Measurements from ENCODE around the gene EEPD1.

Gene EEPD1

GRCh38 chr7:36138209-36138608 lies 14.8 kb upstream of the EEPD1 start:
- TF ChIP-seq EZH2phosphoT487 (IDR thresholded peaks at IDR 0.05; ENCODE audit: low read depth) (no peak), CTCF (IDR thresholded peaks at IDR 0.05; ENCODE audit: low read depth, low read length) (no peak)
- Histone ChIP-seq H3K36me3 (replicated peaks; ENCODE audit: low read depth, low read length) (no peaks in the 10 kb centered on the region), H3K9me3 (ENCODE audit: insufficient read depth, low read length) (no peaks in the 10 kb centered on the region), H3K4me3 (ENCODE audit: low read length) (no peak overlapping the region), H3K4me2 (ENCODE audit: low read length) (no peak overlapping the region), H3K4me1 (ENCODE audit: low read length) (no peaks in the 10 kb centered on the region), H4K20me1 (ENCODE audit: insufficient read depth, low read length) (no peaks in the 10 kb centered on the region), H3K27me3 (ENCODE audit: low read depth, low read length) (peaks cover 36% of the 10 kb centered on the region), H3K79me2 (ENCODE audit: low read length) (no peaks in the 10 kb centered on the region), H3K27ac (ENCODE audit: low read length) (no peak overlapping the region), H3K9ac (ENCODE audit: low read length) (no peak overlapping the region), H2AFZ (ENCODE audit: low read depth, low read length) (no peak overlapping the region)

- Histone ChIP-seq H3K36me3 (replicated peaks; ENCODE audit: low read depth, low read length) (no peaks in the 10 kb centered on the region), H3K79me2 (ENCODE audit: low read length) (no peaks in the 10 kb centered on the region), H3K4me1 (ENCODE audit: low read length) (no peaks in the 10 kb centered on the region), H3K4me2 (ENCODE audit: low read length) (no peak overlapping the region), H2AFZ (ENCODE audit: low read depth, low read length) (no peak overlapping the region), H3K9ac (ENCODE audit: low read length) (no peak overlapping the region), H3K9me3 (ENCODE audit: insufficient read depth, low read length) (no peaks in the 10 kb centered on the region), H4K20me1 (ENCODE audit: insufficient read depth, low read length) (no peaks in the 10 kb centered on the region), H3K27me3 (ENCODE audit: low read depth, low read length) (peaks cover 60% of the 10 kb centered on the region), H3K27ac (ENCODE audit: low read length) (no peak overlapping the region), H3K4me3 (ENCODE audit: low read length) (no peak overlapping the region)
- no peak for TF ChIP-seq EZH2phosphoT487 (IDR thresholded peaks at IDR 0.05; ENCODE audit: low read depth)
- no peak for TF ChIP-seq CTCF (IDR thresholded peaks at IDR 0.05; ENCODE audit: low read depth, low read length)
Measured at GRCh38 chr7:36141351-36141750, 11.7 kb upstream of the EEPD1 start.

- Histone ChIP-seq H3K9ac (ENCODE audit: low read length) (no peak overlapping the region), H3K79me2 (ENCODE audit: low read length) (no peaks in the 10 kb centered on the region), H3K4me3 (ENCODE audit: low read length) (no peak overlapping the region), H3K4me1 (ENCODE audit: low read length) (no peaks in the 10 kb centered on the region), H3K4me2 (ENCODE audit: low read length) (no peak overlapping the region), H3K36me3 (replicated peaks; ENCODE audit: low read depth, low read length) (no peaks in the 10 kb centered on the region), H3K9me3 (ENCODE audit: insufficient read depth, low read length) (no peaks in the 10 kb centered on the region), H2AFZ (ENCODE audit: low read depth, low read length) (no peak overlapping the region), H3K27ac (ENCODE audit: low read length) (no peak overlapping the region), H3K27me3 (ENCODE audit: low read depth, low read length) (peaks cover 62% of the 10 kb centered on the region), H4K20me1 (ENCODE audit: insufficient read depth, low read length) (no peaks in the 10 kb centered on the region)
- no peak for TF ChIP-seq CTCF (IDR thresholded peaks at IDR 0.05; ENCODE audit: low read depth, low read length)
- TF ChIP-seq EZH2phosphoT487 (IDR thresholded peaks at IDR 0.05; ENCODE audit: low read depth) = no peak
Measured at GRCh38 chr7:36141850-36142249, 11.2 kb upstream of the EEPD1 start.

- H3K36me3 ChIP-seq (replicated peaks; ENCODE audit: low read depth, low read length) = no peaks in the 10 kb centered on the region
- H3K79me2 ChIP-seq (ENCODE audit: low read length) = no peaks in the 10 kb centered on the region
- no peaks in the 10 kb centered on the region for H3K4me1 ChIP-seq (ENCODE audit: low read length)
- no peak overlapping the region for H3K4me3 ChIP-seq (ENCODE audit: low read length)
- H3K27ac ChIP-seq (ENCODE audit: low read length) = no peak overlapping the region
- H3K4me2 ChIP-seq (ENCODE audit: low read length) = no peak overlapping the region
- no peaks in the 10 kb centered on the region for H4K20me1 ChIP-seq (ENCODE audit: insufficient read depth, low read length)
- TF ChIP-seq EZH2phosphoT487 (IDR thresholded peaks at IDR 0.05; ENCODE audit: low read depth) (no peak), CTCF (IDR thresholded peaks at IDR 0.05; ENCODE audit: low read depth, low read length) (no peak)
- no peaks in the 10 kb centered on the region for H3K9me3 ChIP-seq (ENCODE audit: insufficient read depth, low read length)
- H3K27me3 ChIP-seq (ENCODE audit: low read depth, low read length) = peaks cover 48% of the 10 kb centered on the region
- no peak overlapping the region for H2AFZ ChIP-seq (ENCODE audit: low read depth, low read length)
- no peak overlapping the region for H3K9ac ChIP-seq (ENCODE audit: low read length)
Measured at GRCh38 chr7:36144189-36144588, 8.9 kb upstream of the EEPD1 start.

All from OCI-LY3 (cell line).